Measurements from ENCODE around the gene MDH2.
"Not testable (repeated sequence)": the region's sequence is repeated elsewhere in the genome, so short reads cannot be mapped to it uniquely, and the experiment has no call there.

The MDH2 gene

DNA sequence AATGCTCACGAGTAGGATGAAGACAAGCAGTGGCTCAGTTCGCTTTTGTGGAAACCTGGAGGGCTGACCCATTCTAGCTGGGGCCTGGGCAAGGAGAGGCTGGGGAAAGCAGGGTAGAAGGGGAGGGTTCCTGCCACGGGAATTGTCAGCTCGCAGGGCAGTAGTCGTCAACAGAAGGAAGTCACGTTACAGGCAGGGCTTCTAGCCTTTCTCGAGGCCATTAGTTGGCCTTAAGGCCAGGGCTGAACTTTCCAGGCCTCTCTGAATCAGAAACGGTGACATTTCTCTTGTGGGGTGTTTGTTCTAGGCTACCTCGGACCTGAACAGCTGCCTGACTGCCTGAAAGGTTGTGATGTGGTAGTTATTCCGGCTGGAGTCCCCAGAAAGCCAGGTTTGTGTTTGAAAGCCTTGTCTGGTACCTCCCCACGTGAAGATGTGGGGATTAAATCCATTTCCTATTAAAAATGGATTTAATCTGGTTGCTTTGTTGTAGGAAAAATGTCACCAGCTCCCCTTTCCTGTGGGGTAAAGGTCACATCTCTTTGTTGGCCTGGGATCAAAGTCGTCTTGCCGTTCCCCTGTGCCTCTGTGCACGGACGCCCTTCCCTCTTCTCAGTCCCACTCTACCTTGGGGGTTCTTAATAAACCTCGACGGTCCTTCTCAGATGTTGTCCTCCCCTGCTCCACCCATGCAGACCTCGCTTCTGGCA, 9.4 kb downstream of the MDH2 start:
- Histone ChIP-seq H3K4me2 (ENCODE audit: low read length) (no peak overlapping the region), H3K9me3 (ENCODE audit: low read length) (no peaks in the 10 kb centered on the region), H3K9ac (ENCODE audit: low read length) (no peak overlapping the region), H3K9me2 (ENCODE audit: low read depth, low read length) (no peaks in the 10 kb centered on the region), H3K79me2 (ENCODE audit: insufficient read depth, low read length) (peaks cover 18% of the 10 kb centered on the region), H3K4me3 (ENCODE audit: low read depth, low read length, poor library complexity, severe bottlenecking) (no peak overlapping the region), H3F3A (ENCODE audit: insufficient read depth, low read length) (no peaks in the 10 kb centered on the region), H3K4me1 (ENCODE audit: insufficient read depth, low read length, severe bottlenecking) (no peaks in the 10 kb centered on the region), H4K20me1 (ENCODE audit: insufficient read depth, low read length) (no peaks in the 10 kb centered on the region), H3K27ac (ENCODE audit: low read depth, low read length, poor library complexity, severe bottlenecking) (no peak overlapping the region), H3K36me3 (ENCODE audit: insufficient read depth, low read length) (peaks cover 98% of the 10 kb centered on the region), H2AFZ (ENCODE audit: low read length) (no peak overlapping the region), H3K27me3 (ENCODE audit: insufficient read depth, low read length) (no peaks in the 10 kb centered on the region)
- no peak for TF ChIP-seq EZH2 (IDR thresholded peaks at IDR 0.05; ENCODE audit: borderline replicate concordance, low read length)
- TF ChIP-seq, protein P1, sequence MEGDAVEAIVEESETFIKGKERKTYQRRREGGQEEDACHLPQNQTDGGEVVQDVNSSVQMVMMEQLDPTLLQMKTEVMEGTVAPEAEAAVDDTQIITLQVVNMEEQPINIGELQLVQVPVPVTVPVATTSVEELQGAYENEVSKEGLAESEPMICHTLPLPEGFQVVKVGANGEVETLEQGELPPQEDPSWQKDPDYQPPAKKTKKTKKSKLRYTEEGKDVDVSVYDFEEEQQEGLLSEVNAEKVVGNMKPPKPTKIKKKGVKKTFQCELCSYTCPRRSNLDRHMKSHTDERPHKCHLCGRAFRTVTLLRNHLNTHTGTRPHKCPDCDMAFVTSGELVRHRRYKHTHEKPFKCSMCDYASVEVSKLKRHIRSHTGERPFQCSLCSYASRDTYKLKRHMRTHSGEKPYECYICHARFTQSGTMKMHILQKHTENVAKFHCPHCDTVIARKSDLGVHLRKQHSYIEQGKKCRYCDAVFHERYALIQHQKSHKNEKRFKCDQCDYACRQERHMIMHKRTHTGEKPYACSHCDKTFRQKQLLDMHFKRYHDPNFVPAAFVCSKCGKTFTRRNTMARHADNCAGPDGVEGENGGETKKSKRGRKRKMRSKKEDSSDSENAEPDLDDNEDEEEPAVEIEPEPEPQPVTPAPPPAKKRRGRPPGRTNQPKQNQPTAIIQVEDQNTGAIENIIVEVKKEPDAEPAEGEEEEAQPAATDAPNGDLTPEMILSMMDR (IDR thresholded peaks at IDR 0.05; ENCODE audit: low read length) = no peak

DNA sequence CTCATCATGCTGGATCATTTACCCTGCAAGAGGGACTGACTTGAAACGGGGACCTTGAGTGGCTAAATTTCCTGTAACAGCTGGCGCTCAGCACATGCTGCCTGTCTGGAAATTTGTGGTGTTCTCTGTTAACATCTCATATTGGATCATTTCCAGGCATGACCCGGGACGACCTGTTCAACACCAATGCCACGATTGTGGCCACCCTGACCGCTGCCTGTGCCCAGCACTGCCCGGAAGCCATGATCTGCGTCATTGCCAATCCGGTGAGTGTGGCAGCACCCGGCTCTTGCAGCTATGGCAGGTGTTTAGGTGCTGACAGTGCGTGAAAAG, 9.9 kb downstream of the MDH2 start:
- Histone ChIP-seq H3K4me3 (ENCODE audit: low read depth, low read length, poor library complexity, severe bottlenecking) (no peak overlapping the region), H3K9me3 (ENCODE audit: low read length) (no peaks in the 10 kb centered on the region), H4K20me1 (ENCODE audit: insufficient read depth, low read length) (no peaks in the 10 kb centered on the region), H3K4me2 (ENCODE audit: low read length) (no peak overlapping the region), H3K27me3 (ENCODE audit: insufficient read depth, low read length) (no peaks in the 10 kb centered on the region), H3F3A (ENCODE audit: insufficient read depth, low read length) (no peaks in the 10 kb centered on the region), H3K36me3 (ENCODE audit: insufficient read depth, low read length) (peaks cover 99% of the 10 kb centered on the region), H3K9me2 (ENCODE audit: low read depth, low read length) (no peaks in the 10 kb centered on the region), H3K4me1 (ENCODE audit: insufficient read depth, low read length, severe bottlenecking) (no peaks in the 10 kb centered on the region), H2AFZ (ENCODE audit: low read length) (no peak overlapping the region), H3K27ac (ENCODE audit: low read depth, low read length, poor library complexity, severe bottlenecking) (no peak overlapping the region), H3K79me2 (ENCODE audit: insufficient read depth, low read length) (peaks cover 14% of the 10 kb centered on the region), H3K9ac (ENCODE audit: low read length) (no peak overlapping the region)
- TF ChIP-seq, protein P1 (IDR thresholded peaks at IDR 0.05; ENCODE audit: low read length) = no peak
- no peak for TF ChIP-seq EZH2 (IDR thresholded peaks at IDR 0.05; ENCODE audit: borderline replicate concordance, low read length)

- not testable (repeated sequence) for H3K4me3 ChIP-seq (ENCODE audit: low read depth, low read length, poor library complexity, severe bottlenecking); H4K20me1 ChIP-seq (ENCODE audit: insufficient read depth, low read length); H3K4me2 ChIP-seq (ENCODE audit: low read length); H3F3A ChIP-seq (ENCODE audit: insufficient read depth, low read length); H3K4me1 ChIP-seq (ENCODE audit: insufficient read depth, low read length, severe bottlenecking); H3K9me3 ChIP-seq (ENCODE audit: low read length); H3K79me2 ChIP-seq (ENCODE audit: insufficient read depth, low read length); H3K9me2 ChIP-seq (ENCODE audit: low read depth, low read length); H3K9ac ChIP-seq (ENCODE audit: low read length); H2AFZ ChIP-seq (ENCODE audit: low read length); H3K27me3 ChIP-seq (ENCODE audit: insufficient read depth, low read length); H3K27ac ChIP-seq (ENCODE audit: low read depth, low read length, poor library complexity, severe bottlenecking)
- peaks cover 99% of the 10 kb centered on the region for H3K36me3 ChIP-seq (ENCODE audit: insufficient read depth, low read length)
These were observed 10.8 kb downstream of the MDH2 start for GRCh38 chr7:76058745-76059144.

- no peaks in the 10 kb centered on the region for H4K20me1 ChIP-seq (ENCODE audit: insufficient read depth, low read length)
- H3K27me3 ChIP-seq (ENCODE audit: insufficient read depth, low read length) = no peaks in the 10 kb centered on the region
- no peak overlapping the region for H3K9ac ChIP-seq (ENCODE audit: low read length)
- no peaks in the 10 kb centered on the region for H3K9me2 ChIP-seq (ENCODE audit: low read depth, low read length)
- TF ChIP-seq, protein P1 (IDR thresholded peaks at IDR 0.05; ENCODE audit: low read length) = no peak
- TF ChIP-seq EZH2 (IDR thresholded peaks at IDR 0.05; ENCODE audit: borderline replicate concordance, low read length) = no peak
- no peaks in the 10 kb centered on the region for H3K4me1 ChIP-seq (ENCODE audit: insufficient read depth, low read length, severe bottlenecking)
- no peaks in the 10 kb centered on the region for H3K9me3 ChIP-seq (ENCODE audit: low read length)
- H3K79me2 ChIP-seq (ENCODE audit: insufficient read depth, low read length) = no peaks in the 10 kb centered on the region
- H3K4me3 ChIP-seq (ENCODE audit: low read depth, low read length, poor library complexity, severe bottlenecking) = no peak overlapping the region
- no peak overlapping the region for H3K27ac ChIP-seq (ENCODE audit: low read depth, low read length, poor library complexity, severe bottlenecking)
- H3F3A ChIP-seq (ENCODE audit: insufficient read depth, low read length) = no peaks in the 10 kb centered on the region
- H3K36me3 ChIP-seq (ENCODE audit: insufficient read depth, low read length) = peaks cover 100% of the 10 kb centered on the region
- H3K4me2 ChIP-seq (ENCODE audit: low read length) = no peak overlapping the region
- no peak overlapping the region for H2AFZ ChIP-seq (ENCODE audit: low read length)
These were observed 12.9 kb downstream of the MDH2 start for GRCh38 chr7:76060842-76061241.

Data from OCI-LY1 (cell line).